ENCODE measurements around the gene HSF2. TPM values are rescaled to one million over a fixed set of nuclear protein-coding genes. Genes with fewer than 3 reads are reported as not detected.

HSF2 gene
- total and polyA plus RNA-seq, 2 of the 13 experiments (the other 11 are each of a cell fraction or from before 2014, with no cell fraction given), result 24.8 to 26.4 TPM

GRCh38 chr6:122399348-122400120 is at the start of gene HSF2 (continued):
- no peak for TF ChIP-seq SRSF9 (IDR thresholded peaks at IDR 0.05; ENCODE audit: borderline replicate concordance, insufficient read depth, low read depth, low read length, poor library complexity, severe bottlenecking)
- no peak; the same call in none of the 2 replicates for TF ChIP-seq ZNF556 (CRISPR knock-in tag; IDR thresholded peaks at IDR 0.05; ENCODE audit: borderline replicate concordance)
- TF ChIP-seq PBX3 (CRISPR knock-in tag; IDR thresholded peaks at IDR 0.05; ENCODE audit: borderline replicate concordance), result 0 out of 2 replicates have a peak, but pooled peaks have one; percentile 71
- peak; percentile 67; the same call in 1 of the 2 replicates for TF ChIP-seq ZNF816 (CRISPR knock-in tag; IDR thresholded peaks at IDR 0.05; ENCODE audit: borderline replicate concordance)
- peak; percentile 27; the same call in 1 of the 2 replicates for TF ChIP-seq TMF1 (CRISPR knock-in tag; IDR thresholded peaks at IDR 0.05; ENCODE audit: low read depth)
- no peak for TF ChIP-seq MAFK (conservative IDR thresholded peaks at IDR 0.05 in 1 of 2, IDR thresholded peaks at IDR 0.05 in 1 of 2; ENCODE audit: low read length in 2 of 2)
- TF ChIP-seq ZNF790 (CRISPR knock-in tag; IDR thresholded peaks at IDR 0.05; ENCODE audit: borderline replicate concordance), result peak; percentile 76
- no peak for TF ChIP-seq KAT2B (IDR thresholded peaks at IDR 0.05; ENCODE audit: borderline replicate concordance, low read depth, low read length)
- no peak for TF ChIP-seq NR3C1 (CRISPR knock-in tag; IDR thresholded peaks at IDR 0.05)
- no peak for TF ChIP-seq TRAFD1 (CRISPR knock-in tag; IDR thresholded peaks at IDR 0.05; ENCODE audit: borderline replicate concordance)
- TF ChIP-seq ZNF660 (CRISPR knock-in tag; IDR thresholded peaks at IDR 0.05; ENCODE audit: borderline replicate concordance, low read depth), result 0 out of 2 replicates have a peak, but pooled peaks have one; percentile 71
- peak; percentile 97 for TF ChIP-seq ZFX (CRISPR knock-in tag; IDR thresholded peaks at IDR 0.05; ENCODE audit: low read depth)
- TF ChIP-seq CCAR2 (optimal IDR thresholded peaks at IDR 0.05; ENCODE audit: low read depth, low read length), result no peak
- peak; percentile 90; the same call in 1 of the 2 replicates for TF ChIP-seq MTF2 (CRISPR knock-in tag; IDR thresholded peaks at IDR 0.05; ENCODE audit: borderline replicate concordance)
- TF ChIP-seq ZNF577 (CRISPR knock-in tag; IDR thresholded peaks at IDR 0.05; ENCODE audit: borderline replicate concordance, low read depth), result no peak
- peak; percentile 70; the same call in 1 of the 2 replicates for TF ChIP-seq TAF1 (CRISPR knock-in tag; IDR thresholded peaks at IDR 0.05)
- TF ChIP-seq THAP7 (CRISPR knock-in tag; IDR thresholded peaks at IDR 0.05), result peak; percentile 93
- peak; percentile 55; the same call in 1 of the 2 replicates for TF ChIP-seq ZNF710 (CRISPR knock-in tag; IDR thresholded peaks at IDR 0.05; ENCODE audit: borderline replicate concordance)
- TF ChIP-seq POLR2AphosphoS5 (IDR thresholded peaks at IDR 0.05; ENCODE audit: low read depth, low read length), result peak; percentile 76
- TF ChIP-seq ZMAT5 (CRISPR knock-in tag; IDR thresholded peaks at IDR 0.05; ENCODE audit: borderline replicate concordance, low read depth), result no peak
- no peak for TF ChIP-seq SMARCE1 (IDR thresholded peaks at IDR 0.05; ENCODE audit: borderline replicate concordance)
- peak; percentile 59; the same call in 1 of the 2 replicates for TF ChIP-seq MEIS2 (CRISPR knock-in tag; IDR thresholded peaks at IDR 0.05)
